Kidney epithelial cell (primary cell): ENCODE results near the gene SCN1B. TPM values are rescaled to one million over a fixed set of nuclear protein-coding genes. Genes with fewer than 3 reads are reported as not detected.

Source experiments
- DNase-seq: peaks from one replicate; pipeline ENCODE4 v3.0.0-alpha.2; 2010; ENCODE audit warnings: low read depth
- H3K27me3 ChIP-seq: 2 replicates; pipeline ENCODE4 v1.6.0; 2011; ENCODE audit warnings: low read length; ENCODE audit not compliant: control insufficient read depth, insufficient read depth
- H3K36me3 ChIP-seq: 2 replicates; pipeline ENCODE4 v1.5.1; 2011; ENCODE audit warnings: low read length; ENCODE audit not compliant: control insufficient read depth, insufficient read depth
- H3K4me3 ChIP-seq: 2 replicates; pipeline ENCODE4 v1.5.1; 2011; ENCODE audit warnings: low read depth, mild to moderate bottlenecking, control low read depth, low read length
- CTCF ChIP-seq: IDR thresholded peaks from 2 replicates; pipeline ENCODE4 v1.5.1; 2011; ENCODE audit warnings: mild to moderate bottlenecking, moderate library complexity, low read length, control low read depth, inconsistent platforms; ENCODE audit not compliant: insufficient read depth, poor library complexity, severe bottlenecking
- total RNA-seq: library from RNA; depleted of rRNA; stranded (reverse); fragments of >200 nt; gene quantifications from 2 replicates; pipeline ENCODE4 v1.2.3, GENCODE V29; 2015

SCN1B gene
- total RNA-seq, 1 donor from 2014 or later: 1.8 TPM

GRCh38 chr19:35066121-35066520 lies 35.9 kb downstream of the SCN1B start:
- no peak overlapping the region for H3K4me3 ChIP-seq
- no peaks in the 10 kb centered on the region for H3K27me3 ChIP-seq
- H3K36me3 ChIP-seq: no peaks in the 10 kb centered on the region
- DNase-seq: no peak
- no peak for TF ChIP-seq CTCF

GRCh38 chr19:35066691-35067563 lies 36.7 kb downstream of the SCN1B start:
- TF ChIP-seq CTCF: peak; percentile 84
- Histone ChIP-seq H3K4me3 (no peak overlapping the region), H3K36me3 (no peaks in the 10 kb centered on the region), H3K27me3 (no peaks in the 10 kb centered on the region)
- no peak for DNase-seq

GRCh38 chr19:35068941-35069634 lies 38.8 kb downstream of the SCN1B start:
- no peak for DNase-seq
- H3K36me3 ChIP-seq: no peaks in the 10 kb centered on the region
- H3K27me3 ChIP-seq: no peaks in the 10 kb centered on the region
- no peak for TF ChIP-seq CTCF
- H3K4me3 ChIP-seq: no peak overlapping the region

GRCh38 chr19:35069696-35070095 lies 39.4 kb downstream of the SCN1B start:
- TF ChIP-seq CTCF: no peak
- H3K36me3 ChIP-seq: no peaks in the 10 kb centered on the region
- no peak for DNase-seq
- H3K27me3 ChIP-seq: no peaks in the 10 kb centered on the region
- H3K4me3 ChIP-seq: no peak overlapping the region

- H3K4me3 ChIP-seq: no peak overlapping the region
- no peak for DNase-seq
- no peaks in the 10 kb centered on the region for H3K36me3 ChIP-seq
- H3K27me3 ChIP-seq: no peaks in the 10 kb centered on the region
- TF ChIP-seq CTCF: no peak
These were observed 40.2 kb downstream of the SCN1B start for GRCh38 chr19:35070471-35070870.
